ENCODE data around the gene SH2D7. TPM values are rescaled to one million over a fixed set of nuclear protein-coding genes. Genes with fewer than 3 reads are reported as not detected.

SH2D7 gene
- total RNA-seq (not detected in 2 replicates), polyA plus RNA-seq (not detected in 2 replicates), polyA minus RNA-seq (not detected in 2 replicates)
- not detected for total RNA-seq (2013)

DNA sequence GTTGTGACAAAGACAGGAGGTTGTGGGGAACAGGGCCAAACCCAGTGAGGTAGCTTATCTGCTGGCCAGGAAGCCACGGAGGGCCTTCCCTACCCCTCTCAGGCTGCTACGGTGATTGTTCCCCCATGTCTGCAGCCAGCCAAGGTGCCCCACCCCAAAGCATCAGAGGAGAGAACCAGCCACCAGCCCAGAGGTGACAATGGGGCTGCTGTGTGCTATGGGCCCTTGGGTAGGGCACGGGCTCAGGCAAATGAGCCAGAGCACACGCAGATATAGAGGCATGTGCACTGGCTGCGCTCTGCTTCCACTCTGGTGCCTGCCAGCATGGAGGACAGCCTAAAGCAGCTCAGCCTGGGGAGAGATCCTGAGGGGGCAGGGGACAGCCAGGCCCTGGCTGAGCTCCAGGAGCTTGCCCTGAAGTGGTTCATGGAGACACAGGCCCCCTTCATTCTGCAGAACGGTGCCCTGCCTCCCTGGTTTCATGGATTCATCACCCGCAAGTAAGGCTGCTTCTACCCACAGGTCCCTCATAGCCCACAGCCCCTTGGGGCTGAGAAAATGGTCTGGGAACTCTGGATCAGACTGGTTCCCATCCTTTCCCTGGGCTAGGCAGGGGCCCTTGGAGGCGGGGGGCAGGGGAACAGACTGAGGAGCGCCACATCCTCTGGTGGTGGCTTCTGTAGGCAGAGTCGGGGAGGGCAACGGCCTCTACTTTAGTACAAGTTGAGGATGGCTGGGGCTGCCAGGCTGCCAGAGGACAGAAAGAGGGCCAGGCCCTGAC is at the start of gene SH2D7:
Gene SH2D7 (plus strand): TSS at position 301 of the 781 bp plus-strand sequence. CDS start 24 bp downstream, at position 325.
- H3K9me3 Mint-ChIP-seq (ENCODE audit: insufficient read depth) = no peaks in the 10 kb centered on the region
- no peak within 1 kb of the TSS for H3K27ac Mint-ChIP-seq
- no peaks in the 10 kb centered on the region for H3K9me3 ChIP-seq (ENCODE audit: control extremely low read depth in 1 of 3, control insufficient read depth in 2 of 3, insufficient read depth in 1 of 3, low read length in 2 of 3)
- no peak within 1 kb of the TSS for H2AFZ ChIP-seq (ENCODE audit: insufficient read depth, low read depth, low read length, poor library complexity, severe bottlenecking)
- H3K4me1 ChIP-seq (ENCODE audit: control insufficient read depth in 2 of 2, insufficient read depth in 2 of 2, low read length in 2 of 2) = peaks cover 9% of the 10 kb centered on the region in 2 donors
- no peak within 1 kb of the TSS for H3K4me2 ChIP-seq (replicated peaks; ENCODE audit: low read depth, low read length, poor library complexity, severe bottlenecking)
- CTCF ChIA-PET = interaction anchor here (1.5 to 5.4 kb wide), 3 partner anchors 12 to 18 kb away, joined by 4 to 49 read pairs (median 11); no protein-coding TSS in a partner anchor
- no peak within 1 kb of the TSS for H3K4me3 ChIP-seq (ENCODE audit: control extremely low read depth in 1 of 5, extremely low read depth in 1 of 5, insufficient read depth in 1 of 5, low read depth in 2 of 5, low read length in 4 of 5)
- no peak within 1 kb of the TSS for H3K4me3 Mint-ChIP-seq
- H3K27me3 ChIP-seq (replicated peaks in 1 of 4; ENCODE audit: control extremely low read depth in 1 of 4, control insufficient read depth in 3 of 4, insufficient read depth in 4 of 4, low read length in 3 of 4) = peaks cover 0 to 4% (median 0%) of the 10 kb centered on the region in 4 experiments
- DNase-seq (no peak), ATAC-seq (ENCODE audit: low read depth) (no peak)
- no peaks in the 10 kb centered on the region for H3K79me2 ChIP-seq (ENCODE audit: control insufficient read depth, insufficient read depth, low read length)
- peaks cover 14% of the 10 kb centered on the region for H3K4me1 Mint-ChIP-seq
- H3K27ac ChIP-seq (ENCODE audit: low read length in 2 of 2) = no peak within 1 kb of the TSS
- H3K36me3 ChIP-seq (replicated peaks in 1 of 2; ENCODE audit: control extremely low read depth in 1 of 2, control insufficient read depth in 1 of 2, extremely low read depth in 1 of 2, insufficient read depth in 2 of 2, low read length in 1 of 2) = no peaks in the 10 kb centered on the region
- POLR2A ChIA-PET = no interaction called here
- WGBS (ENCODE audit: insufficient coverage) = 70% methylated on average over 9 of the region's 11 CpGs
- H3K9ac ChIP-seq (ENCODE audit: low read length) = no peak within 1 kb of the TSS
- intact Hi-C loops (cut with micrococcal nuclease) = no loop called here
- H3K27me3 Mint-ChIP-seq = peaks cover 8% of the 10 kb centered on the region
- TF ChIP-seq EZH2 (IDR thresholded peaks at IDR 0.05; ENCODE audit: borderline replicate concordance, insufficient read depth, low read depth, low read length, poor library complexity, severe bottlenecking) = no peak
- TF ChIP-seq, protein P1, sequence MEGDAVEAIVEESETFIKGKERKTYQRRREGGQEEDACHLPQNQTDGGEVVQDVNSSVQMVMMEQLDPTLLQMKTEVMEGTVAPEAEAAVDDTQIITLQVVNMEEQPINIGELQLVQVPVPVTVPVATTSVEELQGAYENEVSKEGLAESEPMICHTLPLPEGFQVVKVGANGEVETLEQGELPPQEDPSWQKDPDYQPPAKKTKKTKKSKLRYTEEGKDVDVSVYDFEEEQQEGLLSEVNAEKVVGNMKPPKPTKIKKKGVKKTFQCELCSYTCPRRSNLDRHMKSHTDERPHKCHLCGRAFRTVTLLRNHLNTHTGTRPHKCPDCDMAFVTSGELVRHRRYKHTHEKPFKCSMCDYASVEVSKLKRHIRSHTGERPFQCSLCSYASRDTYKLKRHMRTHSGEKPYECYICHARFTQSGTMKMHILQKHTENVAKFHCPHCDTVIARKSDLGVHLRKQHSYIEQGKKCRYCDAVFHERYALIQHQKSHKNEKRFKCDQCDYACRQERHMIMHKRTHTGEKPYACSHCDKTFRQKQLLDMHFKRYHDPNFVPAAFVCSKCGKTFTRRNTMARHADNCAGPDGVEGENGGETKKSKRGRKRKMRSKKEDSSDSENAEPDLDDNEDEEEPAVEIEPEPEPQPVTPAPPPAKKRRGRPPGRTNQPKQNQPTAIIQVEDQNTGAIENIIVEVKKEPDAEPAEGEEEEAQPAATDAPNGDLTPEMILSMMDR (IDR thresholded peaks at IDR 0.05) = no peak
- no peaks in the 10 kb centered on the region for H4K20me1 ChIP-seq (ENCODE audit: control insufficient read depth, insufficient read depth, low read length, poor library complexity, severe bottlenecking)

All from B cell (primary cell).